ENCODE measurements around the gene FMN1. TPM values are rescaled to one million over a fixed set of nuclear protein-coding genes. Genes with fewer than 3 reads are reported as not detected.
A peak's percentile ranks its signal among the peaks of the same experiment; 100 is the strongest.

FMN1 gene
- total and polyA plus RNA-seq, 10 donors = 0.43 to 42.1 (median 8.6) TPM

DNA sequence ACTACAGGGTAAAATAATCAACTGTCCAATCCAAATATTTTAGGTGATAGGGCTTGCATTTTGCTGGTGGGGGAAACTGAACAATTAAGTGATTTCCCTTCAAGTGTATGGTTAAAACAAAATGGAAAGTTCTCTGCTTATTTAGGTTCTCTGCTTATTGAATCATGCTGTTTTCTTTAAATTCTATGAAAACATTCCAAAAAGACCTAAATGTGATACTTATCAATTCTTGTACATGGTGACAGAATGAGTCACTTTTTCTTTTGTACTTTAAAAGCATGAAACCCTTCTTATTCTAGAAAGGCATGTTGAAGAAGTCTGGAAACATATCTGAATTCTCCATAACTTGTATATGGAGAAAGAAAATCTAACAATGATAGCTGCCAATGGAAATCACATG, 192.6 kb downstream of the FMN1 start:
- Histone ChIP-seq H3K36me3 (no peaks in the 10 kb centered on the region), H3K27ac (no peak overlapping the region), H3K9me3 (no peaks in the 10 kb centered on the region), H3K4me3 (no peak overlapping the region), H3K4me1 (no peaks in the 10 kb centered on the region), H3K27me3 (replicated peaks in 1 of 7) (peaks cover 0 to 6% (median 0%) of the 10 kb centered on the region in 7 donors)
- intact Hi-C loops (cut with DNase I; ENCODE audit: low total_unique reads) = no loop called here
- TF ChIP-seq, protein P1, sequence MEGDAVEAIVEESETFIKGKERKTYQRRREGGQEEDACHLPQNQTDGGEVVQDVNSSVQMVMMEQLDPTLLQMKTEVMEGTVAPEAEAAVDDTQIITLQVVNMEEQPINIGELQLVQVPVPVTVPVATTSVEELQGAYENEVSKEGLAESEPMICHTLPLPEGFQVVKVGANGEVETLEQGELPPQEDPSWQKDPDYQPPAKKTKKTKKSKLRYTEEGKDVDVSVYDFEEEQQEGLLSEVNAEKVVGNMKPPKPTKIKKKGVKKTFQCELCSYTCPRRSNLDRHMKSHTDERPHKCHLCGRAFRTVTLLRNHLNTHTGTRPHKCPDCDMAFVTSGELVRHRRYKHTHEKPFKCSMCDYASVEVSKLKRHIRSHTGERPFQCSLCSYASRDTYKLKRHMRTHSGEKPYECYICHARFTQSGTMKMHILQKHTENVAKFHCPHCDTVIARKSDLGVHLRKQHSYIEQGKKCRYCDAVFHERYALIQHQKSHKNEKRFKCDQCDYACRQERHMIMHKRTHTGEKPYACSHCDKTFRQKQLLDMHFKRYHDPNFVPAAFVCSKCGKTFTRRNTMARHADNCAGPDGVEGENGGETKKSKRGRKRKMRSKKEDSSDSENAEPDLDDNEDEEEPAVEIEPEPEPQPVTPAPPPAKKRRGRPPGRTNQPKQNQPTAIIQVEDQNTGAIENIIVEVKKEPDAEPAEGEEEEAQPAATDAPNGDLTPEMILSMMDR (IDR thresholded peaks at IDR 0.05 in 8 of 11, conservative IDR thresholded peaks at IDR 0.05 in 3 of 11) = no peak
- TF ChIP-seq POLR2A (IDR thresholded peaks at IDR 0.05) (no peak), POLR2AphosphoS5 (IDR thresholded peaks at IDR 0.05) (no peak)
- DNase-seq = no peak

DNA sequence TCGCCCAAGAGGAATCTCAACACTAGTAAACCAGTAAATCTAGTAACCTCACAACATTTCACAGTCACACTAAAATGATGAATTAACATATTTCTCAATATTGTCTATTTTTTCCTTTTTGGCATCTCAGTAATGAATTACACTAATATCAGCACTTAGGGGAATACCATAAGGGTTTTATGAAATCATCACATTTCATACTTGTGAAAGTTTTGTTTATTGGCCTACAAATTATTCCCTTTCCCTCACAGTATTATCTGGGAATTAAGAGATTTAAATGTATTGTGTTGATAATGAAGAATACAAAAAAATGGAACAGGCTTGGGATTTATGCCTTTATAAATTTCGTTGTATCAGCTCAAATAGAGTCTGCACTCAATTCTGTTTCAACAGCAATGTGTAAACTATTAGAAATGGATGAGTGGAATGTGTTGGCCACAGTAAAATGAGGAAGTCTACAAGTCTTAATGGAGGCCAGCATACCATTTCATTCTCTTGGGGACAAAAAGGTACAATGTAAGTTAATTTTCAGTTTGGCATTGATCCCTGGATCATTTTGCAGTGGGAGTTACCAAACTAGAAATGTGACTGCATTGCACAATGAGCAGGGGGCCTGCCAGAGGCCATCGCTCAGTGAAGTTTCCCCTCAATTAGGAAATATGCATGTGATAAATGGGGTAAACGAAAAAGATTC, 195.4 kb downstream of the FMN1 start:
- intact Hi-C loops (cut with DNase I; ENCODE audit: low total_unique reads) = loop anchor here (5.0 kb wide), 1 partner anchor 157 kb away; no protein-coding TSS in a partner anchor
- no peak for DNase-seq
- H3K36me3 ChIP-seq = no peaks in the 10 kb centered on the region
- H3K27me3 ChIP-seq (replicated peaks in 1 of 7) = peaks cover 0 to 6% (median 0%) of the 10 kb centered on the region in 7 donors
- H3K27ac ChIP-seq = no peak overlapping the region
- no peaks in the 10 kb centered on the region for H3K4me1 ChIP-seq
- H3K9me3 ChIP-seq = no peaks in the 10 kb centered on the region
- H3K4me3 ChIP-seq = no peak overlapping the region
- WGBS, 5 donors = 76 to 86% (median 78%) methylated on average over 4 of the region's 4 CpGs
- TF ChIP-seq POLR2AphosphoS5 (IDR thresholded peaks at IDR 0.05) (no peak), POLR2A (IDR thresholded peaks at IDR 0.05) (no peak)
- TF ChIP-seq, protein P1 (IDR thresholded peaks at IDR 0.05 in 8 of 11, conservative IDR thresholded peaks at IDR 0.05 in 3 of 11) = no peak

DNA sequence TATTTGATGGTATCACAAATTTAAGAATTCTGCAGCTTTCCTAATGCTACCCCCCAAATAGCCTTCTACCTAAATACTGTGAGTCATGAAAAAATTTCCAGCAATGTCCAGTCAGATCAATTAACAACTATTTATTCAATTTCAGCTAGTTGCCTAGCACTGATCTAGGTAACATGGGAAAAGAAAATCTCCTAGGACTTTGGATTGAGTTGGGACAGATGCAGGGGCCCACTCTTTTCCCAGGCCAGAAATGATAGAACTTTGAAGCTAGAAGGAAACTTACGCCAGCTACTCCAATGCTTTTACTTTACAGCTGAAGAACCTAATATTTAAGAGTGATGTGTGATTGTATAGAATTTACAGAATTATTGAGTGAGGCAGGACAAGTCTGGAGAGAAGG, 196.3 kb downstream of the FMN1 start:
- H3K4me1 ChIP-seq = no peaks in the 10 kb centered on the region
- no peaks in the 10 kb centered on the region for H3K36me3 ChIP-seq
- H3K9me3 ChIP-seq = no peaks in the 10 kb centered on the region
- WGBS, 5 donors = 82 to 100% (median 90%) methylated on average over 1 of the region's 1 CpG
- H3K27ac ChIP-seq = no peak overlapping the region
- TF ChIP-seq POLR2AphosphoS5 (IDR thresholded peaks at IDR 0.05) (no peak), POLR2A (IDR thresholded peaks at IDR 0.05) (no peak)
- TF ChIP-seq, protein P1 (IDR thresholded peaks at IDR 0.05 in 8 of 11, conservative IDR thresholded peaks at IDR 0.05 in 3 of 11) = no peak
- no peak overlapping the region for H3K4me3 ChIP-seq
- peaks cover 0 to 6% (median 0%) of the 10 kb centered on the region in 7 donors for H3K27me3 ChIP-seq (replicated peaks in 1 of 7)
- DNase-seq = no peak
- intact Hi-C loops (cut with DNase I; ENCODE audit: low total_unique reads) = loop anchor here (5.0 kb wide), 1 partner anchor 156 kb away; no protein-coding TSS in a partner anchor

DNA sequence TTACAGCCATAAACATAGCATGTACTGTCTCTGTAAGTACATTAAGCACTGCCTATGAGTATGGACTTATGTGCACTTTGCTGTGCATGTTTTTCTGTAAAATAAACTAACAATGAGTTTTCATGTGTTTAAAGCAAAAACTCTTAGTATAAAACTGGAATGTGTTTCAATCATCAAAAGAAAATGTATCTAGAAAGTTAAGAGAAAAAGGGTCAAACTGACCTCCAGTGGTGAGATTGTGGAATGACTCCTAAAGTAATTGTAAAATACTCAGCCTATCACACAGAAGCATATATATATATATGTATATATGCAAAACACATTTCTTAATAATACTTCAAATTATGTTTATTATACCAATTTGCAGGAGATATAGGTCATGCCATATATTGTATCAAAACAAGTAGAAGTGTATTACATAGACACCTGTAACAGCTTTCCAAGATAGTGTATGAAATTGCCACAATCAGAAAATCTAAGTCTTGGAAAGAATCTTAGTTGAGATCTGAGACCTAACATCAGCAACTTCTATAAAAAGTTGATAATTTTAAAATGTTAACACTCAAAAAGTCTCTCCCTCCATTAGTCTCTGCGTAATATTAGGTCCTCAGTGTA, 199.6 kb downstream of the FMN1 start:
- intact Hi-C loops (cut with DNase I; ENCODE audit: low total_unique reads) = loop anchor here (5.0 kb wide), 2 partner anchors 153 to 333 kb away; no protein-coding TSS in a partner anchor
- Histone ChIP-seq H3K27ac (no peak overlapping the region), H3K27me3 (replicated peaks in 1 of 7) (peaks cover 0 to 3% (median 0%) of the 10 kb centered on the region in 7 donors), H3K9me3 (peaks cover 0 to 7% (median 2%) of the 10 kb centered on the region in 8 donors), H3K36me3 (no peaks in the 10 kb centered on the region), H3K4me1 (no peaks in the 10 kb centered on the region), H3K4me3 (no peak overlapping the region)
- 92 to 98% (median 98%) methylated on average over 1 of the region's 1 CpG for WGBS, 5 donors
- TF ChIP-seq POLR2AphosphoS5 (IDR thresholded peaks at IDR 0.05) (no peak), POLR2A (IDR thresholded peaks at IDR 0.05) (no peak)
- TF ChIP-seq, protein P1 (IDR thresholded peaks at IDR 0.05 in 8 of 11, conservative IDR thresholded peaks at IDR 0.05 in 3 of 11) = peak in 8 of 11 experiments; percentile 11 to 62 (median 46)
- no peak for DNase-seq
